Measurements from ENCODE around the gene MON1B.

DNA sequence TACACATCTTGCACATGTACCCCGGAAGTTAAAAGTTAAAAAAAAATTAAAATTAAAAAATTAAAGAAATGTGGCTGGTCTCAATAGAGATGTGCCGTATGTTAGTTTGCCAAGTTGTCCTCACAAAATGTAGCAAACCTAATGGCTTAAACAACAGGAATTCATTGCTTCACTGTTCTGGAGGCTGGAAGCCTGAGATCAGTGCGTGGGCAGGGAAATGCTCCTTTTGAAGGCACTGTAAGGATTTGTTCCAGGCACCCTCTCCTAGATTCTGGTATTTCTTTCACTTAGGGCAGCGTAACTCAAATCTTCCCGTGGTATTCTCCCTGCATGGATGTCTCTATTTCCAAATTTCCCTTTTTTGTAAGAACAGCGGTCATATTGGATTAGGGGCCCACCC is 32.7 kb upstream of the MON1B start:
- TF ChIP-seq, protein P1, sequence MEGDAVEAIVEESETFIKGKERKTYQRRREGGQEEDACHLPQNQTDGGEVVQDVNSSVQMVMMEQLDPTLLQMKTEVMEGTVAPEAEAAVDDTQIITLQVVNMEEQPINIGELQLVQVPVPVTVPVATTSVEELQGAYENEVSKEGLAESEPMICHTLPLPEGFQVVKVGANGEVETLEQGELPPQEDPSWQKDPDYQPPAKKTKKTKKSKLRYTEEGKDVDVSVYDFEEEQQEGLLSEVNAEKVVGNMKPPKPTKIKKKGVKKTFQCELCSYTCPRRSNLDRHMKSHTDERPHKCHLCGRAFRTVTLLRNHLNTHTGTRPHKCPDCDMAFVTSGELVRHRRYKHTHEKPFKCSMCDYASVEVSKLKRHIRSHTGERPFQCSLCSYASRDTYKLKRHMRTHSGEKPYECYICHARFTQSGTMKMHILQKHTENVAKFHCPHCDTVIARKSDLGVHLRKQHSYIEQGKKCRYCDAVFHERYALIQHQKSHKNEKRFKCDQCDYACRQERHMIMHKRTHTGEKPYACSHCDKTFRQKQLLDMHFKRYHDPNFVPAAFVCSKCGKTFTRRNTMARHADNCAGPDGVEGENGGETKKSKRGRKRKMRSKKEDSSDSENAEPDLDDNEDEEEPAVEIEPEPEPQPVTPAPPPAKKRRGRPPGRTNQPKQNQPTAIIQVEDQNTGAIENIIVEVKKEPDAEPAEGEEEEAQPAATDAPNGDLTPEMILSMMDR (conservative IDR thresholded peaks at IDR 0.05; ENCODE audit: low read depth, low read length): no peak
- TF ChIP-seq RCOR1 (IDR thresholded peaks at IDR 0.05; ENCODE audit: insufficient replicate concordance, low read length) (no peak), CHD1 (IDR thresholded peaks at IDR 0.05; ENCODE audit: low read depth, low read length) (no peak)
